KMS-11 (cell line): ENCODE data around the gene IL3RA.

ENCODE experiments used
- H2AFZ ChIP-seq: fragments of 200-600 bp; sonication (generic); 2 replicates; pipeline ENCODE4 v1.6.1; 2016; ENCODE audit warnings: antibody characterized with exemption, mixed run types, low read depth
- H3K27ac ChIP-seq: fragments of 200-600 bp; sonication (generic); 2 replicates; pipeline ENCODE4 v1.6.1; 2016; ENCODE audit warnings: mild to moderate bottlenecking, mixed run types
- H3K27me3 ChIP-seq: fragments of 200-600 bp; sonication (generic); 2 replicates; pipeline ENCODE4 v1.6.1; 2017; ENCODE audit warnings: mild to moderate bottlenecking, low read depth, mixed run types, moderate library complexity; ENCODE audit not compliant: insufficient read depth
- H3K36me3 ChIP-seq: fragments of 200-600 bp; sonication (generic); 2 replicates; pipeline ENCODE4 v1.6.1; 2017; ENCODE audit warnings: mild to moderate bottlenecking, mixed run types; ENCODE audit not compliant: insufficient read depth
- H3K4me1 ChIP-seq: fragments of 200-600 bp; sonication (generic); 2 replicates; pipeline ENCODE4 v1.6.1; 2016; ENCODE audit warnings: mild to moderate bottlenecking, low read depth, mixed run types; ENCODE audit not compliant: poor library complexity, severe bottlenecking
- H3K4me2 ChIP-seq: fragments of 200-600 bp; sonication (generic); 2 replicates; pipeline ENCODE4 v1.7.0; 2016; ENCODE audit warnings: mild to moderate bottlenecking, mixed run types
- H3K4me3 ChIP-seq: fragments of 200-600 bp; sonication (generic); IDR thresholded peaks from 2 replicates; pipeline ENCODE4 v1.6.1; 2017; ENCODE audit warnings: low read depth, low read length, mixed read lengths; ENCODE audit not compliant: insufficient read depth
- H3K79me2 ChIP-seq: fragments of 200-600 bp; sonication (generic); 2 replicates; pipeline ENCODE4 v1.6.1; 2016; ENCODE audit warnings: low read depth, mixed run types; ENCODE audit not compliant: insufficient read depth
- H3K9ac ChIP-seq: fragments of 200-600 bp; sonication (generic); 2 replicates; pipeline ENCODE4 v1.6.1; 2016; ENCODE audit warnings: mild to moderate bottlenecking, mixed run types
- H4K20me1 ChIP-seq: fragments of 200-600 bp; sonication (generic); 2 replicates; pipeline ENCODE4 v1.6.1; 2016; ENCODE audit warnings: mild to moderate bottlenecking, mixed run types; ENCODE audit not compliant: insufficient read depth
- CTCF ChIP-seq: fragments of 200-600 bp; sonication (generic); conservative IDR thresholded peaks from 2 replicates; pipeline ENCODE4 v1.6.1; 2017; ENCODE audit warnings: low read depth, mild to moderate bottlenecking, antibody characterized with exemption, low read length, moderate library complexity, mixed read lengths

Gene IL3RA

GRCh38 chrX:1395646-1396216 is 59.1 kb downstream of the IL3RA start:
- Histone ChIP-seq H3K27me3 (no peaks in the 10 kb centered on the region), H3K79me2 (peaks cover 8% of the 10 kb centered on the region), H4K20me1 (peaks cover 3% of the 10 kb centered on the region; the same call in 1 of the 2 replicates), H3K4me2 (no peak overlapping the region), H2AFZ (no peak overlapping the region), H3K36me3 (no peaks in the 10 kb centered on the region), H3K27ac (no peak overlapping the region), H3K4me1 (peaks cover 3% of the 10 kb centered on the region), H3K9ac (no peak overlapping the region), H3K4me3 (no peak overlapping the region)
- TF ChIP-seq CTCF: no peak

- Histone ChIP-seq H3K27me3 (no peaks in the 10 kb centered on the region), H3K4me1 (no peaks in the 10 kb centered on the region), H4K20me1 (no peaks in the 10 kb centered on the region), H2AFZ (no peak overlapping the region), H3K79me2 (no peaks in the 10 kb centered on the region), H3K27ac (no peak overlapping the region), H3K9ac (no peak overlapping the region), H3K36me3 (no peaks in the 10 kb centered on the region), H3K4me3 (no peak overlapping the region), H3K4me2 (no peak overlapping the region)
- TF ChIP-seq CTCF: no peak
These were observed 60.4 kb downstream of the IL3RA start for GRCh38 chrX:1397001-1397400.

GRCh38 chrX:1397441-1398270 is 61.1 kb downstream of the IL3RA start:
- Histone ChIP-seq H4K20me1 (no peaks in the 10 kb centered on the region), H3K9ac (no peak overlapping the region), H3K27me3 (no peaks in the 10 kb centered on the region), H3K4me1 (no peaks in the 10 kb centered on the region), H3K4me3 (no peak overlapping the region), H3K79me2 (no peaks in the 10 kb centered on the region), H3K27ac (no peak overlapping the region), H2AFZ (no peak overlapping the region), H3K4me2 (no peak overlapping the region), H3K36me3 (no peaks in the 10 kb centered on the region)
- no peak for TF ChIP-seq CTCF

GRCh38 chrX:1398431-1399340 is 62.1 kb downstream of the IL3RA start:
- Histone ChIP-seq H3K36me3 (no peaks in the 10 kb centered on the region), H3K79me2 (no peaks in the 10 kb centered on the region)
- no peak for TF ChIP-seq CTCF

More at GRCh38 chrX:1398431-1399340, 62.1 kb downstream of the IL3RA start:
- no peaks in the 10 kb centered on the region for H3K4me1 ChIP-seq
- H3K27me3 ChIP-seq: no peaks in the 10 kb centered on the region
- H4K20me1 ChIP-seq: no peaks in the 10 kb centered on the region
- H3K4me2 ChIP-seq: no peak overlapping the region
- H3K27ac ChIP-seq: no peak overlapping the region
- no peak overlapping the region for H3K4me3 ChIP-seq
- no peak overlapping the region for H2AFZ ChIP-seq
- no peak overlapping the region for H3K9ac ChIP-seq
